ENCODE data around the gene WNT4. TPM values are rescaled to one million over a fixed set of nuclear protein-coding genes. Genes with fewer than 3 reads are reported as not detected.

WNT4 gene
- total RNA-seq, 1 experiment from 2014 or later: 0.70 TPM

Other genes starting within 250 kb of the WNT4 start
- 120 to 127 TPM (median 120 TPM) in 3 replicates for gene HSPG2, start 205.8 kb downstream of the WNT4 start, total RNA-seq (2021)
- gene CELA3B, start 166.1 kb downstream of the WNT4 start, total RNA-seq (2021): 4.4 to 6.7 TPM (median 5.0 TPM) in 3 replicates
- gene CELA3A, start 141.4 kb downstream of the WNT4 start, total RNA-seq (2021): 7.2 to 9.6 TPM (median 8.0 TPM) in 3 replicates
- gene CDC42, start 90.4 kb downstream of the WNT4 start, total RNA-seq (2021): 169 to 182 TPM (median 171 TPM) in 3 replicates

Data from WTC11 (cell line).